HG03558 (cell line): ENCODE data around the gene ANKS1B.
"Not testable (repeated sequence)": the region's sequence is repeated elsewhere in the genome, so short reads cannot be mapped to it uniquely, and the experiment has no call there.

Experiments
- ATAC-seq: cut with Tn5 transposase; IDR thresholded peaks from one replicate; pipeline ENCODE4 v1.9.1; 2021; ENCODE audit warnings: moderate number of reproducible peaks; ENCODE audit not compliant: unreplicated experiment; ENCODE audit errors: extremely low read depth

The ANKS1B gene

GRCh38 chr12:99984271-99985128 is at the start of gene ANKS1B:
TSS of gene ANKS1B (minus strand) at chr12:99984936. CDS start at chr12:99984237, 699 bp downstream.
- ATAC-seq = no peak

- no peak for ATAC-seq
Observed at GRCh38 chr12:100031836-100032235, 47.1 kb upstream of the ANKS1B start.

- ATAC-seq = no peak
Observed at GRCh38 chr12:100027671-100028070, 42.9 kb upstream of the ANKS1B start.

GRCh38 chr12:100026241-100026640 is 41.5 kb upstream of the ANKS1B start:
- no peak for ATAC-seq

- no peak for ATAC-seq
Observed at GRCh38 chr12:100024974-100025555, 40.3 kb upstream of the ANKS1B start.

GRCh38 chr12:100020370-100020769 is 35.6 kb upstream of the ANKS1B start:
- ATAC-seq = no peak

- no peak for ATAC-seq
Observed at GRCh38 chr12:100017056-100017455, 32.3 kb upstream of the ANKS1B start.

GRCh38 chr12:100016304-100016703 is 31.6 kb upstream of the ANKS1B start:
- ATAC-seq = not testable (repeated sequence)

GRCh38 chr12:100005846-100006245 is 21.1 kb upstream of the ANKS1B start:
- ATAC-seq = not testable (repeated sequence)

- ATAC-seq = no peak
Observed at GRCh38 chr12:99997806-99998205, 13.1 kb upstream of the ANKS1B start.

GRCh38 chr12:99996095-99996494 is 11.4 kb upstream of the ANKS1B start:
- ATAC-seq = no peak

- no peak for ATAC-seq
Observed at GRCh38 chr12:99985631-99986030, 895 bp upstream of the ANKS1B start.

- no peak for ATAC-seq
Observed at GRCh38 chr12:99985129-99985570, 414 bp upstream of the ANKS1B start.

GRCh38 chr12:99983456-99984258 is 1.1 kb downstream of the ANKS1B start:
- ATAC-seq = no peak

- no peak for ATAC-seq
Observed at GRCh38 chr12:99981639-99982190, 3.0 kb downstream of the ANKS1B start.

- ATAC-seq = no peak
Observed at GRCh38 chr12:99979471-99979870, 5.3 kb downstream of the ANKS1B start.

- ATAC-seq = no peak
Observed at GRCh38 chr12:99978152-99978551, 6.6 kb downstream of the ANKS1B start.

GRCh38 chr12:99977550-99977949 is 7.2 kb downstream of the ANKS1B start:
- no peak for ATAC-seq

- no peak for ATAC-seq
Observed at GRCh38 chr12:99976762-99977161, 8.0 kb downstream of the ANKS1B start.

- ATAC-seq = no peak
Observed at GRCh38 chr12:99975321-99975720, 9.4 kb downstream of the ANKS1B start.

- ATAC-seq = no peak
Observed at GRCh38 chr12:99974146-99974545, 10.6 kb downstream of the ANKS1B start.
